LoVo (cell line): ENCODE results near the gene FAM174B.
A peak's percentile ranks its signal among the peaks of the same experiment; 100 is the strongest.
"Not testable (repeated sequence)": the region's sequence is repeated elsewhere in the genome, so short reads cannot be mapped to it uniquely, and the experiment has no call there.

Experiments used
- DNase-seq: peaks from one replicate; pipeline ENCODE4 v3.0.0-alpha.2; 2016; ENCODE audit warnings: low spot score

FAM174B gene

GRCh38 chr15:92617549-92618520, 37.7 kb downstream of the FAM174B start:
- peak; percentile 46 for DNase-seq

- DNase-seq: no peak
Measured at GRCh38 chr15:92616621-92617548, 38.7 kb downstream of the FAM174B start.

- no peak for DNase-seq
Measured at GRCh38 chr15:92614791-92615785, 40.5 kb downstream of the FAM174B start.

- DNase-seq: no peak
Measured at GRCh38 chr15:92614301-92614700, 41.3 kb downstream of the FAM174B start.

GRCh38 chr15:92613841-92614240, 41.7 kb downstream of the FAM174B start:
- no peak for DNase-seq

GRCh38 chr15:92612891-92613290, 42.7 kb downstream of the FAM174B start:
- no peak for DNase-seq

- DNase-seq: no peak
Measured at GRCh38 chr15:92611995-92612745, 43.4 kb downstream of the FAM174B start.

GRCh38 chr15:92611150-92611549, 44.4 kb downstream of the FAM174B start:
- no peak for DNase-seq

GRCh38 chr15:92610101-92610520, 45.5 kb downstream of the FAM174B start:
- DNase-seq: no peak

- DNase-seq: no peak
Measured at GRCh38 chr15:92608866-92609700, 46.5 kb downstream of the FAM174B start.

- DNase-seq: not testable (repeated sequence)
Measured at GRCh38 chr15:92606836-92607150, 48.8 kb downstream of the FAM174B start.

GRCh38 chr15:92606126-92606835, 49.3 kb downstream of the FAM174B start:
- DNase-seq: no peak

GRCh38 chr15:92605225-92605944, 50.2 kb downstream of the FAM174B start:
- DNase-seq: no peak

- no peak for DNase-seq
Measured at GRCh38 chr15:92603743-92604470, 51.7 kb downstream of the FAM174B start.

GRCh38 chr15:92603278-92603677, 52.3 kb downstream of the FAM174B start:
- no peak for DNase-seq

- no peak for DNase-seq
Measured at GRCh38 chr15:92602267-92602593, 53.3 kb downstream of the FAM174B start.

GRCh38 chr15:92601592-92602266, 53.8 kb downstream of the FAM174B start:
- DNase-seq: no peak
